ENCODE measurements around the gene STON1.
A peak's percentile ranks its signal among the peaks of the same experiment; 100 is the strongest.
"Not testable (repeated sequence)": the region's sequence is repeated elsewhere in the genome, so short reads cannot be mapped to it uniquely, and the experiment has no call there.

Gene STON1, protein sequence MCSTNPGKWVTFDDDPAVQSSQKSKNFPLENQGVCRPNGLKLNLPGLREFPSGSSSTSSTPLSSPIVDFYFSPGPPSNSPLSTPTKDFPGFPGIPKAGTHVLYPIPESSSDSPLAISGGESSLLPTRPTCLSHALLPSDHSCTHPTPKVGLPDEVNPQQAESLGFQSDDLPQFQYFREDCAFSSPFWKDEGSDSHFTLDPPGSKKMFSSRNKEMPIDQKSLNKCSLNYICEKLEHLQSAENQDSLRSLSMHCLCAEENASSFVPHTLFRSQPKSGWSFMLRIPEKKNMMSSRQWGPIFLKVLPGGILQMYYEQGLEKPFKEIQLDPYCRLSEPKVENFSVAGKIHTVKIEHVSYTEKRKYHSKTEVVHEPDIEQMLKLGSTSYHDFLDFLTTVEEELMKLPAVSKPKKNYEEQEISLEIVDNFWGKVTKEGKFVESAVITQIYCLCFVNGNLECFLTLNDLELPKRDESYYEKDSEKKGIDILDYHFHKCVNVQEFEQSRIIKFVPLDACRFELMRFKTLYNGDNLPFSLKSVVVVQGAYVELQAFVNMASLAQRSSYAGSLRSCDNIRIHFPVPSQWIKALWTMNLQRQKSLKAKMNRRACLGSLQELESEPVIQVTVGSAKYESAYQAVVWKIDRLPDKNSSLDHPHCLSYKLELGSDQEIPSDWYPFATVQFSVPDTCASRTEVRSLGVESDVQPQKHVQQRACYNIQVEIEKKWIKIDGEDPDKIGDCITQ

DNA sequence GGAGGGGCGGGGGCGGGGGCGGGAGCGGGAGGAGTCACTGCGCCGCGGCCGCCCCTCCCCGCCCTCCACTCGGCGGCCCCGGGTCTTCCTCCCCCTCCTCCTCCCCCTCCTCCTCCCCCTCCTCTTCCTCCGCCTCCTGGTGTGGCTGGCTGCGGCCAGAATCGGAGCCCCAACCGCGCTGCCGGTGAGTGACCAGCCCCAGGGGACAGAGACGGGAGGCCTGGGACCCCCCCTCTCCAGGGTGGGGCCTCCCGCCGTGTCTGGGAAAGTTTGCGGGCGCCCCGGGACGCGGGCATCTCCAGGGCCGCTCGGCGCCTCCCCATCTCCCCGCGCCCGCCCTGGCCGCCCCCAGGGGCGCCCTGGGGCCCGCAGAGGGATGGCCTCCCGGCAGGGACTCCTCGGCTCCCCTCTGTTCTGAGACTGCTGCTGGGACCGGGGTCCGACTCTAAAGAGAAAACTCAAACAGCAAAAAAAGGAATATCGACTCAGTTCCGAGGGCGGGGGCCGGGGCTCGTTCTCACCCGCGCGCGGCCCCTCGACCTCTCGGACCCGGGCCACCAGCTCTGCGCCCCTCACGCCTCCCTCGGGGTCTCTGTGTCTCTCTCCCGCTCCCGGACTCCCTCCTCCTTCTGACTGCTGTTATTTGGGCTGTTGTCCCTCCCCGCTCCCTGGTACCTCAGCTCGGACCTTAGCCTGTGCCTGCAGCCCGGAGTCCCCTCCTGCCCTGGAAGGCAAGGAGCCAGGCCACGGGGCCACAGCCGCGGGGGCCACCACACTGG, at the start of gene STON1:
Gene STON1, plus strand, starts transcription at position 122 of the 779 bp plus-strand sequence. CDS start 50,480 bp downstream, outside the sequence.
- peak; percentile 30 to 37 for DNase-seq

DNA sequence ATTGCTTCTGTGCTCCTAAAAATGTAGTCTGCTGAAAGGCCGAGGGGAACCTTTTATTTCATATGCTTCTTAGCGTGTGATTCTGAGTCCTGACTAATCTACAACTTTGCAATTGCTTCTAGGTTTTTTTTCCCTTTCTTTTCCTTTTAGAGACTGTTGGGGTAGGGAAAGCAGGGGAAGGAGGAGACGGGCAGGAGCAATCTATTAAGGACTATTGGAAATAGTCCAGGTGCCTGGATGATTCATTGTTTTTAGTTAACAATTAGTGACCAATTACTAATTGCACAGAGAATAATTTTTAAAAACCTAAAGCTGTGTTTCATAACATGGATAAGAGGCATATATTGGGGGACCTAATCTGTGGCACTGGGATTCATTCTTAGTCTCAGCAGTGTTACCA, 49.4 kb upstream of the STON1 start:
- DNase-seq, result no peak

DNA sequence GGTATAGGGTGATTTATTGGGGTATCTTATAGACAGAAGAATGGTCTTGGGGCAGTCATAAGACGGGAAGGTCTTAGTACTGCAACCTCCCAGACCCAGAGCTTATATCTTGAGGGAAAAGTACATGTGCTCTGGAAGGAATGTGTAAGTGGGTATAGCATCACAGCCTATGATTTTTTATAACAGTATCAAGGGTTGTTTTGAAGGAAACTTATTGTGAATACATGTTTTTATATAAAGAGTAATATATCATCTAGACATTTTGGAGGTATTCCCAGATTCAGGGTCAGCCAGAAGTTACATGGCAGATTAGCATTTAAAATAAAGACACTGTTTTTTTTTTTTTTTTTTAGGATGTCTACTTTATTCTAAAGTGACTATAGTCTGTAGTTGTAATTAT, 47.6 kb upstream of the STON1 start:
- DNase-seq, result no peak

DNA sequence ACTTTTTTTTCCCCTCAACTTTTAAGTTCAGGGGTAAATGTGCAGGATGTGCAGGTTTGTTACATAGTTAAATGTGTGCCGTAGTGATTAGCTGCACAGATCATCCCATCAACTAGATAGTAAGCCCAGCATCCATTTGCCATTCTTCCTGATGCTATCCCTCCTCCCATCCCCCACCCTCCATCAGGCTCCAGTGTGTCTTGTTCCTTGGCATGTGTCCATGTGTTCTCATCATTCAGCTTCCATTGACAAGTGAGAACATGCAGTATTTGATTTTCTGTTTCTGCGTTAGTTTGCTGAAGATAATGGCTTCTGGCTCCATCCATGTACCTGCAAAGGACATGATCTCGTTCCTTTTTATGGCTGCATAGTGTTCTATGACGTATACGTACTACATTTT, 47.2 kb upstream of the STON1 start:
- DNase-seq, result no peak

DNA sequence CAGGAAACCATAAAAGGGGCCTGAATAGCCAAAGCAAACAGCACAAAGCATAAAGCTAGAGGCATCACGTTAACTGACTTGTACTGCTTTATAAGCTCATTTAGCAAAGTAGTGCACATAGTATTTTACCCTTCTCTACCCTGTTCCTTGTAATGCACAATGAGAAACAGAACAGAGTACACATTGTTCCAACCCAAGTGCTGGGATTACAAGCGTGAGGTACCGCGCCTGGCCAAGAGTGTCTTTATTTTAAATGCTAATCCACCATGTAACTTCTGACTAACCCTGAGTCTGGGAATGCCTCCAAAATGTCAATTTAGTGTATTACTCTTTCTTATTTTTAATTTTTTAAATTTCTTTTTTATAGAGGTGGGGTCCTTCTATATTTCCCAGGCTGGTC, 46.4 kb upstream of the STON1 start:
- DNase-seq, result no peak

DNA sequence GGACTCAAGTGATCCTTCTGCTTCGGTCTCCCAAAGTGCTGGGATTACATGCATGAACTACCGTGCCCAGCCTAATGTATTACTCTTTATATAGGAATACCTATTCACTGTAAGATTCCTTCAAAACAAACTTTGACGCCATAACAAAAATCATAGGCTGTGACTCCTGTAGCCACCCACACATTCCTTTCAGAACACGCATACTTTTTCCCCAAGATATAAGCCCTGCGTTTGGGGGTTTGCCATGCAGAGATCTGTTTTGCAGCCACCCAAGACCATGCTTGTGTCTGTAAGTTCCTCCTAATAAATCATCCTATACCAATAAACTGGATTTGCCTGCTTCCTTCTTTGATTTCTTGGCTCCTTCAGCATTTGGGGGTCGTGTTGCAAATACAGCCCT, 46.0 kb upstream of the STON1 start:
- no peak for DNase-seq

DNA sequence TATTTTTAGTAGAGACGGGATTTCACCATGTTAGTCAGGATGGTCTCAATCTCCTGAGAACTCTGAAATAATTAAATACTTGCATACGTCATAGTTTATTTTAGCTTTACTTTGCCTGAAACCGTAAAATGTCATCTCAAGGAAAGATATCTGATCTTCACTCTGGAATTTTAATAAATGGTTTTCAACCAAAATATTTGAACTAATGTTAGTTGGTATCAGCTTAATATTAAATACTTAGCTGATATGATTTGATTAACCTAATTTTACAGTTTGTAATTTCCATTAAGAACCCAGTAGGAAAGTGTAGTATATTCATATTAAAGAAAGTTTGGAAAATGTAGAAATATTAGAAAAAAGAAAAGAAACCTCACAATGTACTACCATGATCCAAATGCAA, 41.4 kb upstream of the STON1 start:
- no peak for DNase-seq

DNA sequence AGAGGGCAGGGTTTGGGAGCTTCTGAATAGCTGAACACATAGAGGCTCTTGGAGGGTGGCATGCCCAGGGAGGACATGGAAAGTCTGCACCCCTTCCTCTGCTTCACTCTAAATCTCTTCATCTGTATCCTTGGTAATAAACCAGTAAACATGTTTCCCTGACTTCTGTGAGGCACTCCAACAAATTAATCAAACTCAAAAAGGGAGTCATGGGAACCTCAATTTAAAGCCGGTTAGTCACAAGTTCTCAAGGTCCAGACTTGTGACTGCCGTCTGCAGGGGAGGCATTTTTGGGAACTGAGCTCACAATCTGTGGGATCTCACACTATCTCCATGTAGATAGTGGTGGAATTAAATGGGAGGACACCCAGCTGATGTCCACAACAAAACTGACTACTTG, 33.1 kb upstream of the STON1 start:
- no peak for DNase-seq

DNA sequence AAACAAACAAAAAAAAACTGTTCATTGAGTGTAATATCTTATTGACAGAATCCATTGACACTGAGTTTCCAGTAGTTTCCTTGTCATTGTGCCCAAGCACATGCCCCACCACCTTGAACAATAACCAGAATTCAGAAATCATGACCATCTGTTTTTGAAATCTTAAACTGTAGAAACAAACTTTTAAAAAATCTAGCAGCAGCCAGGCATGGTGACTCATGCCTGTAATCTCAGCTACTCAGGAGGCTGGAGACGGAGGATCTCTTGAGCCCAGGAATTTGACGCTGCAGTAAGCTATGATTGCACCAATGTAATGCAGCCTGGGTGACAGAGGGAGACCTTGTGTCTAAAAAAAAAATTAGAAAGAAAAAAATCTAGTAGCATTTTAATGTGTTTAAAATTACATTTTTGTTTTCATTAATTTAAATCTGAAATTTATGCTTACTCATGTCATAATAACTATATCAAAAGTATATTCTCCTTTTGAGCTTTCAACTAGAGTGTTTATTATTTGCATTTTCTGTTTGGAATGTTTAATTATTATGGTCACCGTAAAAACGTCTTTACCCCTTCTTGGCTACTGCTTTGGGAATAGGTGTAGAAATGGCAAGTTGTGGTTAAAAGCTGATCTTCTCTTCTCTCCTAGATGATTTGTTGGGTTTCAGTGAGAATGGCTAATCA, 25.2 kb upstream of the STON1 start:
- no peak for DNase-seq

DNA sequence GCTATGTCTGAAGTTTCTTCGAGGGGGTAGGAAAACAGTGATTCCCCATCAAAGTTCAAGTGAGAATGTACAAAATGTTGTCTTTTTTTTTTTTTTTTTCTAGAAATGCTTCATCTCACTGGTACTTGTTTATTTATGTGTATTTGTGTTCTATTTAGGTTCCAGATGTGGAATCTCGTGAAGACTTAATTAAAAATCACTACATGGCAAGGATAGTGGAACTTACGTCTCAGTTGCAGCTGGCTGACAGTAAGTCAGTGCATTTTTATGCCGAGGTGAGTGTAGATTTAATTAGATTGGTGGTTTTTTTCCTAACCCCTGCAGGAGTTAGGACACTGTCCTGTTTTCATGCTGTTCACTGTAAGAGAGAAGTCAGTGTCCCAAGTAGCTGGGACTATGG, 22.8 kb upstream of the STON1 start:
- no peak for DNase-seq

DNA sequence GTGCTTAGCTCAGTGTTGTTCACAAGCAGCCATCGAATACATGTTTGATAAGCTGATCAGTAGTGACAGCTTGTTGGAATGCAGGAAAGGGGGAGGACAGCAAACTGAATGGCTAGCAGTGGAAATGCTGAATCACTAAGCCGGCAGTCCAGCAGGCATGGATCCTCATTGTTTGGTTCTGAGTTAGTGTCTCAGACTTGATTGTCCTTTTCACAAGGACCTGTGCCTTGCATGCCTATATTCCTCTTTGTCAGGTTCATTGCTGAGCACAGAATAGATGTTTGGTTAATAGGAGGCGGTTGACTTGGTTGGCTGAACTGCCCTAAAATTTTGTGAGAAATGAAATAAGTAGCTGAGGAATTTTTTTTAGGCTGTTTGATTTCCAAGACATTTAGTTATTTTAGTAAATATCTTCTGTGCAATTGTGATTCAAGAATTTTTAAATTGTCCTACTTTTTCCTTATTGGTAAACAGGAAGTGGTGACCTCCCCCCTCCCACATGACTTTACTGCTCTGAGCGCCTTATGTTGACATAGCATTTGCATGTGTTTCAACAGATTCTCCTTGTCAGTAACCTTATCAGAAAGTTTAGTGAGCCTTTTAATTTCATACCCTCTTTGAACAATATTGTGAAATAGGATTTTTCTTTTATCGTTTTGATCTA, 21.4 kb upstream of the STON1 start:
- DNase-seq, result no peak

DNA sequence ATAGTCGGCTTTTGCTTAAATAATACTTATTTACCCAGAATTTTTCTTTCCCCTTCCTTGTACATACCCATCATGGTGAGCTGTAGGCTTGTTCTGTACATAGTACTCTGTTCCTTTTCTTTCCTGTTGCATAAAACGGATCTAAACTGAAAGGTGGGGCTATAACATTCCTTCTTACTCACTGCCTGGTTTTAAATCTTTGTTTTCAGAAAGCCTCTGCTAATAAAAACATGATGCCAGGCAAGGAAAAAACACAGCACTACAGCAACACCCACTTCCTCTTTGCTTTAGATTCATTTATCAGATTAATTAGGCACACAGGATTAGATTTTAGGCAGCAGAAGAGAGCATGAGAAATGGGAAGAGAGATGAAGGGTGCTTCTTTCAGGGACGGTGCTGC, 19.6 kb upstream of the STON1 start:
- DNase-seq, result no peak

DNA sequence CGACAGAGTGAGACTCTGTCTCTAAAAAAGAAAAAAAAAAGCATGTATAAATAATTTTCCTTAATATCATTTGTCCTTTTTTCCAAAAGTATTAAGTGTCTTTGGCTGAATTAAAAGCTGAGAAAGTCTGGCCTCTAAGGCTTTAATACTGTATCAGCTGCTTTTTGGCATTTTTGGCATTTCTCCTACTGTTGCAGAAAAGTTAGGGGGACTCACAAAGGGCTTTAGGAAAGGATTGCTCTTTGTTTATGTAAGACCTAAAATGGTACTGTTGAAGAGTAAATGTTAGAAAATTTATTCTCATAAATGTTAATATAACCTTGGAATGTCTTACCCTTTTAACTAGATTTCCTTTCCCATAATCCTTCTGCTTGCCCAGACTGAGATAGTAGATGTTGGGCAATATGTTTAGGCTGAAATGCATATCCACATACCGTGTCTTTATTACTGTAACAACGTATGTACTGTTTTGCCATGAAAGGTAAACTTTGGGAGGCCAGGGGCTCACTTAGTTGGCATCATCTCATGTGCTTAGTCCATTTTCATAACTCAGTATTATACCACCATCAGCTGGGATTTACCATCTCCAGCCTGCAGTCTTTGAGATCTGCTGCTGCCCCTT, 18.0 kb upstream of the STON1 start:
- no peak for DNase-seq

DNA sequence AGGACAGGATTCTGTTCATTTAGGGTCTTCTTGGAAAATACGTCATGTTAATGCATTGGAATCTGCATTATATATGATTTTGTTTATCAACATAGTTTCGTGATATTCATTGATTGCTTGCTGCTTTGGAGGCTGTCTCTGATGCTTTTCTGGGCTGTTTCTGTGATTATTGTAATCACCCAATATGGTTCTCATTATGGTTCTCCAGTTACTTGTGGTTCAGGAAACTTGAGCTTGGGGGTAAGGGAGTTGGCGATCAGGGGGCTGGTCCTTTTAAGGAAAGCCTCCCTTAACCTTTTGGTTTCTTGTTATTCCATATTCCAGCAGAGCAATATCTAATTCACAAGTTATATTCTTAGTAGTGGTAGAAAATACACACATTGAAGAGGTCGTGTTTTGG, 17.4 kb upstream of the STON1 start:
- DNase-seq, result no peak

DNA sequence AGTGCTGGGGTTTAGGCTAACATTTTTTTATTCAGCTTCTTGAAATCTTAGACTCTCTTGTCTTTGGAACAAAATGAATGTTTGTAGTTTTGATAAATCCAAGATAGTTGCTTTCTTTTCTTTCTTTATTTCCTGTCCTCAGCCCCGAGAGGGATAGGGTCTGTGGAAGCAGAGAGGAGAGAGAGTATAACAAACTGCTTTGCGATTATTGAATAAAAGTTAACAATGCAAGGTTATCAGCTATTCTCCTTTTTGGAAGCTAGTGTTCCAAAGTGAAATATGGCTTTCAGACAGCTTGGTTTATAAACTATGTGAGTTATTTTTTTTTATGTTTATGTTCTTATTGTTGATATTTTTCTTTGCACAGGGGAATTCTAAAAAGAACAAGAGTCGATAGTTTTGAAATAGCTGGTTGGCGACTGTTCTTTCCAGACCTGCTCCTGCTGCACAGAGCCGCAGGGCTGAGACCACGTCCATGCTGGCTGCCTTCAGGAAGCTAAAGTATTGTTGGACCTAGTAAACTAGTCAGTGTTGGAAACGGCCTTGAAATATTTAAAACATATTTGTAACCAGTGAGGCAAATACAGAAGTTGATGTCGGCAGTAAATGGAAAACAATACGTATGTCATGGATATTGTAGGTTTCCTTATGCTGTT, 15.5 kb upstream of the STON1 start:
- no peak for DNase-seq

DNA sequence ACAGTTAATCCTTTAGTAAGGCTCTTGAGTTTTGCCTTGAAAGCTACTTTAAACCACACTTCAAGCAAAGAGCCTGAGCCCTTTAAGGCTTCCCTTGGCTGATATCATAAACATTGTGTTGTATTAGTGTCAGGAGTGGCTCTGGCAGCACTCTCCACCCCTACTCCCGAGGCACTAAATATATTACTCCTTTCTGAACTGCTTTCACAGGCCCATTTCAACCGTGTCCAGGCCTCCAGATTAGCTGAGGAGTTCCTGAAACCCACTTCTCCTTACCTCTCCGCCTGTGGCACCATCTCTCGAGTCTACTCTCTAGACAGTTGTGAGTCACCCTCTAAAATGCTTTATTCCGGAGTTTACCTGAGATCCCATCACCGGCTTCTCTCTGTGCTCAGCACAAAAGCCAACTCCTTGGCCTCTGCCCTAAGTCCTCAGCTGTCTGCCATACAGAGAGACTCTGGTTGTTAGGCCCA, 14.4 kb upstream of the STON1 start:
- DNase-seq, result no peak

DNA sequence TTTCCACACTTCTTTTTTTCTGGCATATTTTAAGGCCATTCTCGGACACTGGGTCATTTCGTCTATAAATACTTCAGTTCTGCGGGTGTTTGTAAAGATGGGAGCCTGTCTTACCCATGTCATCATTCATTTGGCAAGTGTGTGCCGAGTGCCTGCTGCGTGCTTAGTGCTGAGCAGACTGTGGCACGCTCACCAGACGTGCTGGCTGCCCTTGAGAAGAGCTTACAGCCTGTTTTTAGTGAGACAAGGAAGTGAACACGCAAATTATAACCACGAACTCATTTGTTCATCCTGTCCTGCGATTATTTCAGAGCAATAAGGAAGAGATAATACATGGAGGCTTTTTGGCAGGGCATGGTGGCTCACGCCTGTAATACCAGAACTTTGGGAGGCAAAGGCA, 10.4 kb upstream of the STON1 start:
- no peak for DNase-seq

DNA sequence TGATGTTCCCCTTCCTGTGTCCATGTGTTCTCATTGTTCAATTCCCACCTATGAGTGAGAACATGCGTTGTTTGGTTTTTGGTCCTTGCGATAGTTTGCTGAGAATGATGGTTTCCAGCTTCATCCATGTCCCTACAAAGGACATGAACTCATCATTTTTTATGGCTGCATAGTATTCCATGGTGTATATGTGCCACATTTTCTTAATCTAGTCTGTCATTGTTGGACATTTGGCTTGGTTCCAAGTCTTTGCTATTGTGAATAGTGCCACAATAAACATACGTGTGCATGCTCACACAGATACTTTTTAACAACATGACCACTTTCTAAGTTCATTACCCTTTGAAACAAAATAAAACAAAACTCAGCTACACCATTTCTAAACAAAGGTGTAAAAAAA, 5.2 kb upstream of the STON1 start:
- not testable (repeated sequence) for DNase-seq

DNA sequence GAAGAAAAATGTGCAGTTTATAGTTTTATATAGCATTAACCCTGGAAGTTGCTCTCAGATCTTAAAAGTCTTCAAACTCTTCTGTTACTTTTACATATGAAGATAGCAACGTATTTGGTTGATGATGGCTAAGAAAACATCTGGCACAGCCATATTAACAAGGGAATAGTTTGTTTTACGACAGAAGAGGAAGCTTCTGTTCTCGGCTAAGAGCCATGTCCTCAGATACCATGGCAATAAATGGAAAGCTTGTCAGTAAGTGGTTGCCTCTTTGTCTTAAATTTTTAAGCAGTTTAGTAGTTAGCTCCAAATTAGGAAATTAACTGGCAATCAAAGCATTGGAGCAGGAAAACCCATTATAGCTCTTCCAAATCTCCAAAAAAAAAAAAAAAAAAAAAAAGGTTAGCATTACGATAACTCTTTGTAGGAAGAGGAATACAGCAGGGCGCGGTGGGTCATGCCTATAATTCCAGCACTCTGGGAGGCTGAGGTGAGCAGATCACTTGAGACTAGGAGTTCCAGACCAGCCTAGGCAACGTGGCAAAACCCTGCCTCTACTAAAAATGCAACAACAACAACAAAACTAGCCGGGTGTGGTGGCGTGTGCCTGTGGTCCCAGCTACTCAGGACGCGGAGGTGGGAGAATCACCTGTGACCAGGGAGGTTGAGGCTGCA, 4.5 kb upstream of the STON1 start:
- DNase-seq, result no peak

DNA sequence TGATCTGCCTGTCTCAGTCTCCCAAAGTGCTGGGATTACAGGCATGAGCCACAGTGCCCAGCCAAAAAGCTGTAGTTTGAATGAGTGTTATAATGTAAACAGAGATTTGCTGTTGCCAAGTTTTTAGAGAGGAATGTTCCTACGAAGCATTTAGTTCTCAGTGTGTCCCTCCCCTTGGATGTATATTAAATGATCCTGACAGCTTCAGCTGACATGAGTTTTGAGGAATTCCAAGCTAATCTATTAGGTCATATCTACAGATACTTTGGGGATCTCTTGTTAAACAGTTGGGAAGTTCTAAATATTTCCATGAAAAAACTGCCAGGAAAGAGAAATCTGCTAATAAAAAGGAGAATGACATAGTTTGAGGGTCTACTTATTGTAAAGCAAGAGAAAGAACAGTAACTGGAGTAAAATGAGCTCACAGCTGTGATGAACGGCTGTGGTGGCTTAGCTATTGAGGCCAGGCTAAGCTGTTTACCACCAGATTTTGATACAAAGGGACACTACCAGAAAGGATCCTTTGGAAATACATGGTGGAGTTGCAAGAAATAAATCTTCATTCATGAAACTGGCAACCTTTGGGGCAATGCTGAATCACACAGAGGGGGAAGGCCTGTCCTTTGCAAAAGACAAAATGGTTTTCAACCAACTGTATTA, 2.6 kb upstream of the STON1 start:
- DNase-seq, result no peak

Measured in activated T-cell treated with anti-CD3 and anti-CD28 coated beads, Interleukin-2, amount 50 U/mL, for 48 hours (primary cell).